ENCODE measurements around the gene CLDN16.

Gene CLDN16

GRCh38 chr3:190387578-190388213 lies at the start of gene CLDN16:
Gene CLDN16 (plus strand): TSS chr3:190388163. CDS start chr3:190388330, 167 bp downstream.
- Histone ChIP-seq H3K9me3 (ENCODE audit: control insufficient read depth, insufficient read depth, low read length) (no peaks in the 10 kb centered on the region), H3K27me3 (ENCODE audit: control insufficient read depth, insufficient read depth, low read length) (no peaks in the 10 kb centered on the region), H3K36me3 (ENCODE audit: control insufficient read depth, insufficient read depth, low read length) (no peaks in the 10 kb centered on the region), H3K4me3 (ENCODE audit: low read length) (no peak within 1 kb of the TSS), H3K27ac (ENCODE audit: low read length) (no peak within 1 kb of the TSS), H3K4me1 (ENCODE audit: control insufficient read depth, insufficient read depth, low read length) (no peaks in the 10 kb centered on the region)
- DNase-seq (ENCODE audit: low read depth, low spot score) = no peak
- WGBS (ENCODE audit: insufficient coverage, insufficient read length) = no CpG with 5 or more reads among the region's 12 CpGs

- H3K36me3 ChIP-seq (ENCODE audit: control insufficient read depth, insufficient read depth, low read length) = no peaks in the 10 kb centered on the region
- no peaks in the 10 kb centered on the region for H3K9me3 ChIP-seq (ENCODE audit: control insufficient read depth, insufficient read depth, low read length)
- no peaks in the 10 kb centered on the region for H3K27me3 ChIP-seq (ENCODE audit: control insufficient read depth, insufficient read depth, low read length)
- DNase-seq (ENCODE audit: low read depth, low spot score) = no peak
- no peak overlapping the region for H3K27ac ChIP-seq (ENCODE audit: low read length)
- no peaks in the 10 kb centered on the region for H3K4me1 ChIP-seq (ENCODE audit: control insufficient read depth, insufficient read depth, low read length)
- H3K4me3 ChIP-seq (ENCODE audit: low read length) = no peak overlapping the region
Observed at GRCh38 chr3:190338717-190339116, 49.2 kb upstream of the CLDN16 start.

- no peaks in the 10 kb centered on the region for H3K36me3 ChIP-seq (ENCODE audit: control insufficient read depth, insufficient read depth, low read length)
- H3K27me3 ChIP-seq (ENCODE audit: control insufficient read depth, insufficient read depth, low read length) = no peaks in the 10 kb centered on the region
- H3K4me3 ChIP-seq (ENCODE audit: low read length) = no peak overlapping the region
- H3K4me1 ChIP-seq (ENCODE audit: control insufficient read depth, insufficient read depth, low read length) = no peaks in the 10 kb centered on the region
- H3K9me3 ChIP-seq (ENCODE audit: control insufficient read depth, insufficient read depth, low read length) = no peaks in the 10 kb centered on the region
- H3K27ac ChIP-seq (ENCODE audit: low read length) = no peak overlapping the region
- no peak for DNase-seq (ENCODE audit: low read depth, low spot score)
Observed at GRCh38 chr3:190339130-190339529, 48.8 kb upstream of the CLDN16 start.

- H3K4me3 ChIP-seq (ENCODE audit: low read length) = no peak overlapping the region
- no peak for DNase-seq (ENCODE audit: low read depth, low spot score)
- no peaks in the 10 kb centered on the region for H3K4me1 ChIP-seq (ENCODE audit: control insufficient read depth, insufficient read depth, low read length)
- H3K27me3 ChIP-seq (ENCODE audit: control insufficient read depth, insufficient read depth, low read length) = no peaks in the 10 kb centered on the region
- H3K27ac ChIP-seq (ENCODE audit: low read length) = no peak overlapping the region
- no CpG with 5 or more reads among the region's 2 CpGs for WGBS (ENCODE audit: insufficient coverage, insufficient read length)
- no peaks in the 10 kb centered on the region for H3K9me3 ChIP-seq (ENCODE audit: control insufficient read depth, insufficient read depth, low read length)
- H3K36me3 ChIP-seq (ENCODE audit: control insufficient read depth, insufficient read depth, low read length) = no peaks in the 10 kb centered on the region
Observed at GRCh38 chr3:190340071-190340470, 47.9 kb upstream of the CLDN16 start.

- Histone ChIP-seq H3K9me3 (ENCODE audit: control insufficient read depth, insufficient read depth, low read length) (no peaks in the 10 kb centered on the region), H3K36me3 (ENCODE audit: control insufficient read depth, insufficient read depth, low read length) (no peaks in the 10 kb centered on the region), H3K27ac (ENCODE audit: low read length) (no peak overlapping the region), H3K27me3 (ENCODE audit: control insufficient read depth, insufficient read depth, low read length) (no peaks in the 10 kb centered on the region), H3K4me1 (ENCODE audit: control insufficient read depth, insufficient read depth, low read length) (no peaks in the 10 kb centered on the region), H3K4me3 (ENCODE audit: low read length) (no peak overlapping the region)
- no peak for DNase-seq (ENCODE audit: low read depth, low spot score)
- no CpG with 5 or more reads among the region's 4 CpGs for WGBS (ENCODE audit: insufficient coverage, insufficient read length)
Observed at GRCh38 chr3:190345027-190345821, 42.7 kb upstream of the CLDN16 start.

GRCh38 chr3:190345878-190346277 lies 42.1 kb upstream of the CLDN16 start:
- no CpG with 5 or more reads among the region's 4 CpGs for WGBS (ENCODE audit: insufficient coverage, insufficient read length)
- H3K36me3 ChIP-seq (ENCODE audit: control insufficient read depth, insufficient read depth, low read length) = no peaks in the 10 kb centered on the region
- no peak for DNase-seq (ENCODE audit: low read depth, low spot score)
- H3K9me3 ChIP-seq (ENCODE audit: control insufficient read depth, insufficient read depth, low read length) = no peaks in the 10 kb centered on the region
- H3K4me1 ChIP-seq (ENCODE audit: control insufficient read depth, insufficient read depth, low read length) = no peaks in the 10 kb centered on the region
- no peak overlapping the region for H3K27ac ChIP-seq (ENCODE audit: low read length)
- no peak overlapping the region for H3K4me3 ChIP-seq (ENCODE audit: low read length)
- H3K27me3 ChIP-seq (ENCODE audit: control insufficient read depth, insufficient read depth, low read length) = no peaks in the 10 kb centered on the region

GRCh38 chr3:190346541-190346940 lies 41.4 kb upstream of the CLDN16 start:
- Histone ChIP-seq H3K9me3 (ENCODE audit: control insufficient read depth, insufficient read depth, low read length) (no peaks in the 10 kb centered on the region), H3K27me3 (ENCODE audit: control insufficient read depth, insufficient read depth, low read length) (no peaks in the 10 kb centered on the region), H3K4me1 (ENCODE audit: control insufficient read depth, insufficient read depth, low read length) (no peaks in the 10 kb centered on the region), H3K36me3 (ENCODE audit: control insufficient read depth, insufficient read depth, low read length) (no peaks in the 10 kb centered on the region), H3K27ac (ENCODE audit: low read length) (no peak overlapping the region), H3K4me3 (ENCODE audit: low read length) (no peak overlapping the region)
- WGBS (ENCODE audit: insufficient coverage, insufficient read length) = no CpG with 5 or more reads among the region's 2 CpGs
- no peak for DNase-seq (ENCODE audit: low read depth, low spot score)

GRCh38 chr3:190352861-190353457 lies 35.0 kb upstream of the CLDN16 start:
- Histone ChIP-seq H3K27me3 (ENCODE audit: control insufficient read depth, insufficient read depth, low read length) (no peaks in the 10 kb centered on the region), H3K4me1 (ENCODE audit: control insufficient read depth, insufficient read depth, low read length) (no peaks in the 10 kb centered on the region), H3K9me3 (ENCODE audit: control insufficient read depth, insufficient read depth, low read length) (no peaks in the 10 kb centered on the region), H3K36me3 (ENCODE audit: control insufficient read depth, insufficient read depth, low read length) (no peaks in the 10 kb centered on the region), H3K27ac (ENCODE audit: low read length) (no peak overlapping the region), H3K4me3 (ENCODE audit: low read length) (no peak overlapping the region)
- no peak for DNase-seq (ENCODE audit: low read depth, low spot score)
- no CpG with 5 or more reads among the region's 1 CpG for WGBS (ENCODE audit: insufficient coverage, insufficient read length)

- H3K9me3 ChIP-seq (ENCODE audit: control insufficient read depth, insufficient read depth, low read length) = no peaks in the 10 kb centered on the region
- H3K27me3 ChIP-seq (ENCODE audit: control insufficient read depth, insufficient read depth, low read length) = no peaks in the 10 kb centered on the region
- no peak for DNase-seq (ENCODE audit: low read depth, low spot score)
- no peaks in the 10 kb centered on the region for H3K36me3 ChIP-seq (ENCODE audit: control insufficient read depth, insufficient read depth, low read length)
- H3K4me3 ChIP-seq (ENCODE audit: low read length) = no peak overlapping the region
- H3K27ac ChIP-seq (ENCODE audit: low read length) = no peak overlapping the region
- H3K4me1 ChIP-seq (ENCODE audit: control insufficient read depth, insufficient read depth, low read length) = no peaks in the 10 kb centered on the region
Observed at GRCh38 chr3:190356246-190356645, 31.7 kb upstream of the CLDN16 start.

- no peak for DNase-seq (ENCODE audit: low read depth, low spot score)
- H3K36me3 ChIP-seq (ENCODE audit: control insufficient read depth, insufficient read depth, low read length) = no peaks in the 10 kb centered on the region
- no CpG with 5 or more reads among the region's 2 CpGs for WGBS (ENCODE audit: insufficient coverage, insufficient read length)
Observed at GRCh38 chr3:190357468-190357867, 30.5 kb upstream of the CLDN16 start.

More at GRCh38 chr3:190357468-190357867, 30.5 kb upstream of the CLDN16 start:
- no peak overlapping the region for H3K27ac ChIP-seq (ENCODE audit: low read length)
- no peak overlapping the region for H3K4me3 ChIP-seq (ENCODE audit: low read length)
- no peaks in the 10 kb centered on the region for H3K27me3 ChIP-seq (ENCODE audit: control insufficient read depth, insufficient read depth, low read length)
- H3K9me3 ChIP-seq (ENCODE audit: control insufficient read depth, insufficient read depth, low read length) = no peaks in the 10 kb centered on the region
- H3K4me1 ChIP-seq (ENCODE audit: control insufficient read depth, insufficient read depth, low read length) = no peaks in the 10 kb centered on the region
